ENCODE measurements around the gene GABRR3.

GABRR3 gene

DNA sequence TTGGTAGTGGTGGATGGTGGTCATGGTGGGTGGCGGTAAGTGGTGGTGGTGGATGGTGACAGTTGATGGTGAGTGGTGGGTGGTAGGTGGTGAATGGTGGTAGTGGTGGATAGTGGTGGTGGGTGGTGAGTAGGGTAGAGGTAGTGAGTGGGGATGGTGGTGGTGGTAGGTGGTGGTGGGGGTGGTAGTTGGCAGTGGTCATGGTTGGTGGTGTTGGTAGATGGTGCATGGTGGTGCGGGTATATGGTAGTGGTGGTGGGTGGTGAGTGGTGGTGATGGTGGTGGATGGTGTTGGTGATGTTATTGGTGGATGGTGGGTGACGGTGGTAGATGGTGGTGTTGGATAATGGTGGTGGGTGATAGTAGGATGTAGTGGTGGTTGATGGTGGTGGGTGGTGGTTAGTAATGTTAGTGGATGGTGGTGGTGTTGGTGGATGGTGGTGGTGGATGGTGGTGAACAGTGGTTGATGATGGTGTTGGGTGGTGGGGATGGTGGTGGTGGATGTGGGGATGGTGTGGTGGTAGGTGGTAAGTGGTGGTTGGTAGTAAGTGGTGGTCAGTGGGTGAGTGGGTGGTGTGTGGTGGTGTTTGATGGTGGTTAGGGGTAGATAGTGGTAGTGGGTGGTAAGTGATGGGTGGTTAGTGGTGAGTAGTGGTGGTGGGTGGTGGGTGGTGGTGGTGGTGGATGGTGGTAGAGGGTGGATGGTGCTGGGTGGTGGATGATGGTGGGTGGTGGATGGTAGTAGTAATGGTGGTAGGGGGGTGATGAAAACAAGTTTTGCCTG is 46.1 kb downstream of the GABRR3 start:
- no peak for DNase-seq

DNA sequence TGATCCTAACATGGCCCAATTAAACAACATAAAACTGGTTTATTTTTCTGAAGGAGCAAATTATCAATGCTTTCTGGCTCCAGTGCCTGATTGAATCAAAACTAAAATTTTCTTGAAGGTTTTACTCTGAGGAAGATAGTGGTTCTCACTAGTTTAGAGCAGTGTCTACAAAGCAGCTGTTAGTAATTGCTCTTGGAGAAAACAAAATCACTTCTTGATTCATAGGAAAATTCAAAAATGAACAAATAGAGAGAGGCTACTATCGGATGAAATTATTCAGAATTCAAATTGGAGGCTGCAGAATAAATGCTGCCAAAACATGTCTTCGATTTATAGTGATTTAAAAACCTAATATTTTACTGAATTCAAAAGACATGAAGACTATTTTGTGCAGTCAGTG is 47.8 kb downstream of the GABRR3 start:
- DNase-seq, result no peak

DNA sequence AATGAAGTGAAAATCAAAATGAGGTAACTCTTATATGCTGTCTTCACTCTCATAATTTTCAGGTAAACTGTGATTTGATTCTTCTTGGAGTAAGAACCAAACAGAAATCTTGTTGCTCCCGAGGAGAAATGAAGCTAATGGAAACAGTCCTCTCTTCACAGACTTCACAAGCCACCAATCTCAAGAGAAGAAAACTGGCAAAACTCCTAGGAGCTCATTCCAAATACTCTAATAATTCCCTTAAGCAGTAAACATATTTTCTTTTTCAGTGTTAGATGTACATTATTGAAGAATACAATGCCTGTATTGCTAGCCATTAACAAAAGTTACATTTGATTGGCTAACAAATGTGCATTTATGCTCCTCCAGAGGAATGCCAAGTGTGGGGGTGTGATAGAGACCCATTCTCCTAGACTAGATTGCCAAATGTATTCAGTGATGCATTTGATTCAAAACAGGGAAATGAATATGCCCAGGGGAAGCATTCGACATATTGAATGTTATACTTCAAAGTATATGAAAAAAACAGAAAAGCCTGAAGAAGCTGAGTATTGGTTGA is 51.1 kb downstream of the GABRR3 start:
- no peak for DNase-seq

DNA sequence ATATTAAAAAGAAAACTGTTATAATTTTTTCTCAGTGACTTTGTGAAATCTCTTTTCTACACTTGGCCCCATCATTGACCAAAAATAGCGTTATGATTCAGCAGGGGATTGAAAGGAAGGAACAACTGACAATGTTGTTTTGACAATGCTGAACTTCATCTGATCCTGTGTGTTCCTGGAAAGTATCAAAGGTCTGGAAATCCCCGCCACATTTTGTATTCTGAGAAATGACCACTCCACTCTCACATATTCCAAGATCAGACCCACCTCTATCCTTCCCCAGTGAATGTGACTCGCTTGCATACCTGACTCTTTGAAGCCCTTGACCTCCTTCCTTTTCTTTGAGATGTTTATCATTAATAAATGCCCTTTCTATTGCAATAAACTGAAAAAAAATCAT is 53.2 kb downstream of the GABRR3 start:
- DNase-seq, result peak in 3 of 4 experiments; percentile 3 to 26 (median 9)

DNA sequence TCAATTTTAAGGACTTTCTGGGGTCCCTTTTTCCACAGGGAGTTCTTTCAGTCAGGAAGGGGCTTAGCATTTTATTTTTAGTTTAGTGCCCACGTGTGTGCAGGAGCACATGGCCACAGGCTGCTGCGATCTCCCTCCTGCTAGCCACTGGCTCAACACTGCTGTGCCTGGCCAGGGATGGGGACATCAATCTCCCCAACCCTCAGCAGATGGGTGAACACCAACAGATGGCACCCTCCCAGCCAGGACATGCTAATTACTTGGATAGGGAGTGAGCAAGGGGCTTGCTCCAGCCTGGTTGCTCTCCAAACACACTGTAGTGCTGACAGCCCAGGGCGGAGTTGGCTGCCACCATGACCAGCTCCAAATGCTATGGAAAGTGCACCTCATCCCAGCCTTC is 55.5 kb downstream of the GABRR3 start:
- DNase-seq, result no peak

DNA sequence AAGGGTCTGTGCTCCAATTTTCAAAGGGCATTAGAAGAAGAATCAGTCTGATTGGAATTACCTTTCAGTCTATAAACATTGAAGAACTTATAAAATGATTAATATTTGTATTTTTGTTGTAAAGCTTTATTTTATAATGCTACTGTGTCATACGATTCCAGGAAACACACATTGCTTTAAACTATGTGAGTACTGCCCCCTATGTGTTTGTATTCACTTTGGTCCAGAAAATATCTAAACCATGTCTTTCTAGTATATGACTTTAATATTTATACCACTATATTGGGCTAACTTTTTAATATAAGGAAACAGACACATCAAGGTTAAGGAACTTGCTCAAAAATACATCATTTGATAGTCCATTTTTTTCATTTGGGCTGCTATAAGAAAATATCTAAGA is 59.6 kb downstream of the GABRR3 start:
- DNase-seq, result no peak

DNA sequence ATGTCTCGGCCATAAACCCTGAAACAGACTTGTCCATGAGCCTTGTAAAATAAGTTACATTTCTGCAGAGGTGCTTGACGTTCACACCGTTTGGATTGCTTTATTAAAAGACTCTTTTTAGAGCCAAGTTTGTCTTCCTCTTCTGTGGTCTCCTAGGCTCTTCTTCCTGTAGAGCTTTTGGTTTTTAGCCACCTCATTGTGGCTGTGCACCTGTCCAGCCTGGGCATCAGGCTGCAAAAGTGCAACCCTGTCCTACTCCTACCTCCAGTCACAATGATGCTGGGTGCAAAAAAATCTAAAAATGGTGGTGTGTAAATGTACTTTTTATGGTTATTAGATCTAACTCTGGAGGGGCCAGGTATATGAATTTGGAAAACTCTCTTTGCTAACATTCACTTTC is 60.1 kb downstream of the GABRR3 start:
- no peak for DNase-seq

DNA sequence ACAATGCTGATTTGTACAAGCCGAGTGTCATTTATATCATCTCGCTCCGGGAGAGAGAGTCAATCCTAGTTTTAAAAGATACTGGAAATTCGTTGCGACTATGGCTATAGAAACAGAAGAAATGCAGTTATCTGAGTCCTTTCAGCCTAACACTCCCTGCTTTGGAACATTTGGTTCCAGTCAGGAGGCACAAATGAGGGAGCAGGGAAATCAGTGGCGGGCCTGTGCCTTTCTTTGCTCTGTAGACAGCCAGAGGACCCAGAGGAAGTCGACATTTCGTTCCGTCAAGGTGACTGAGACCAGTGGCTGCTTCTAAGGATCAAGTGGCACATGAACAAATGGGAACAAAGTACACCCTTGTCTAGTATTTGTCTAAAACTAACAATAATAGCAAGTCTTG is 62.1 kb downstream of the GABRR3 start:
- no peak for DNase-seq

DNA sequence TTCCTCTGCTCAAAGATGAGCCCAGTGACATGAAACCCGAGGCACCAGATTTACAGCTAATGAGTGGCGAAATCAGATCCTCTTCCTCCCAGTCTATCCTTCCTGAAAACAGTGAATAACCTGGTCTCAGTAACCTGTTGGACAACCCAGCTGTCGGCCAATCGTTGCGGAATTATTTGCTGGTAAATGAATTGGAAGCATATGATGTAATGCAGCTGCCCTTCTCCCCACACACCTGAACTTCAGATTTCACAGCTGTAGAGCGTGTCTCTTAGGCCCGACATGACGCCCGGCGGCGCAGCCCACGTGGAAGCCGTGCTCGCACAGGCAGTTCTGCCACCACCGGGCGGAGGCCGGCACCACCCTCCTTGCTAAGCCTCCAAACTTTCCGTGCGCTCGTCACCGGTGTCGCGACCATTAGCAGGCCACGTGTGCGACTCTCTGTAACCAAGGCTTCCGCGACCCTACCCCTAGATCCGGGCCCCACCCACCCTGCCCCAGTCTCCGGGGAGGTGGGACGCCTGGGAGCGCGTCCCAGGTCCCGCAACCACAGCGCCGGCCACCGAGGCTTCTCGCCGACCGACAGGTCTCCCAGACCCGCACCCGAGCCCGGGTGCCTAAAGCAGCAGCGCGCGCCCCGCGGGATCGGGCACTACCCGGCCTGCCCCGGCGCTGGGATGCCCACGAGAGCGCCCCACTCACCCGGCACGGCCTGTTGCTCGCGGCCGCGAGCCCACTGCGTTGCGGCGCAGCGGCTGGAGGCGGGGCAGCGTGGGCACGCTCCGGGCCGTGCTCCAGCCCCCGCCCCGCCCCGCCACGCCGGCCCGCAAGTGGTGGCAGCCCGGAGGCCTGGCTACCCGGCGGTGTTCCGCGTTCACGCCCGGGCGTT is 63.2 kb downstream of the GABRR3 start, which contains the start of gene RIOX2:
RIOX2 (minus strand) TSS at position 753 of the 889 bp plus-strand sequence. CDS start 4,838 bp downstream, outside the sequence.
- DNase-seq, result peak; percentile 78 to 94 (median 86)

DNA sequence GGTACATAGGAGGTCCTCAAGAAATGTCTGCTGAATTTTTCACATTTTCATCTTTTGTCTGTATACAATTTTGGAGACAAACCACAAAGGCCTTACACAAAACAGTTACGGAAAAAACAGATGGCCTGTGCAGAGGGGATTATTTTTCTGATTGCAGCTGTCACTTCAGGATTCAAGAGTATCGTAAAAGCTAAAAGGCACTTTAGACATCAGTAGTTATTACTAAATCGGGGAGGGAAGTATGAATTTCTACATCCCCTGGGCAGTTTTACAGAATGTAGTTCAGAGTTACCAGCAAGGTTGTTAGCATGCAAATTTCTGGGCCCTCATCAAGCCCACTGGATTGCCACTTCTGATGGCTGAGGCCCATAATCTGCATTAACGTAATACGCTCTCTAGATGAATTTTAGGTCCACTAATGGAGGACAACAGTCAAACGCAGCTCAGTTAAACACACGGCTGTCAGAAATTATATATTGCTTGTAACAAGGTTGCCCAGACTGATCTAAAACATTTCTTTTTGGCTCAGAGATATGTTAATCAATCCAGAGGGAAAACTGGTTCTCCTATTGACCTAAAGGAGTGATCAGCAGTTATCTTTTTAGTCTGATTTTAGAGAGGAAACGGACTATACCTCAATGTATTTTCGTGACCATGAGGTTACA is 64.0 kb downstream of the GABRR3 start:
- DNase-seq, result no peak

DNA sequence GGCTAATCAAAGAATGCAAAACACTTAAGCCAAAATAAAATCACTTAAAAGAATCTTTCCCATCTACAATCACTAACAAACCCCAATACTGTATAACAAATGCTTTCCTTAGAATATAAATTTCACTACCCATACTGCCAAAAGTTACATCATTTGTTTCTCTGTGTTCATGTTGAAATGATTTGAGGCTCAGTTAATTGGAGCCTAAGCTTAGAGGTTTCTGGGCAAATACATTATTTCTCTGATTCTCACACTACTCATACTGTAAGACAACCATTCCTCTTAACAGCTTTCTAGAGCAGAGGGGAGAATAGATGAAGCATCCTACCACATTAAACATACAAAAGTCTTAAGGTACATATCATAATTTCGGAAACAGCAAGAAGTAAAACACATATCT is 65.0 kb downstream of the GABRR3 start:
- no peak for DNase-seq

DNA sequence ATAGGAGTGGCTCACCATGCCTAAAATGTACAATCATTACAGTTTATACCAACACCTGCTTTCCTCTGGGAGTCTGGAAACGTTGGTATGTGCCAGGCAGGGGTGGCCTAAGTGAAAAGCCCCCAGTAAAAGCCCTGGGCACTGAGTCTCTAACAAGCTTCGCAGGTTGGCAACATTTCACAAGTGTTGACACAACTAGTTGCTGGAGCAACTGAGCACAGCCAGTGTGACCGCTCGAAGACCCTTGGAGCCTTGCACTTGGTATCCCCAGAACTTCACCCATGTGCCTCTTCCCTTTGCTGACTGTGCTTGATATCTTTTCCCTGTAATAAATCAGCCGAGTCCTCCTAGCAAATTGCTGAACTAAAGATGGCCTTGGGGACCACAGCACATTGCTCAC is 65.6 kb downstream of the GABRR3 start:
- no peak for DNase-seq

DNA sequence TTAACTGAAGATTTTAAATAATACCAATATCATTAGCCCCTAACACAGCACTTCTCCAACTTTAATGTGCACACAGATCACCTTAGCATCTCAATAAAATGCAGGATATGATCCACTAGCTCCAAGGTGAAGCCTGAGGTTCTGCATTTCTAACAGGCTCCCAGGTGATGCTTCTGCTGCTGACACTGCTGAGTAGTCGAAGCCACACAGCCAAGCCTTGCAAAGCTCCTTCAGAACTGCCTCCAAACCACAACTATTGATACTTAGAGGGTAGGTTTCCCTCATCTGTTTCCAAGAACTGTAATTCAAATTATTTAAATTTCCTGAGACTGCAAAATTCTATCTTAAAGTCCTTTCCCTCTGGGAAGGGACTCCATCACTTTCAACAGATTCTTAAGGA is 66.7 kb downstream of the GABRR3 start:
- no peak for DNase-seq

DNA sequence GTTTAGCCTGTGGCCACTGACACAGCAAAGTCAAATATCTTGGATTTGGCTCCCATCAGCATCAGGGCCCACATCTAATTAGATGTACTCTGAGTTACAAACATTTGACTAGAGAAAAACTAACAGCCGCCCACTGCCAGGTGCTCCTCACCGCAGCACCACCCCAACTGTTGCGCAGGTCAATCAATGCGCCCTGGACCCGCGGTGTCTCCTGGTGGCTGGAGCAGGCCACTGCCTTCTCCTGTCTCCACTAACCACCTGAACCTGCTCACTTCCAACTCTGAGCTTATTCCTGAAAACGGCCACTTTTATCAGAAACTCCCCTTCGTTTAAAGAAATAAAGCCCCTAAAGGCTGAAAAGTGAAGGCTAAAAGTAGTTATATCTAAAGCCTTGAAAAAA is 67.1 kb downstream of the GABRR3 start:
- DNase-seq, result no peak

DNA sequence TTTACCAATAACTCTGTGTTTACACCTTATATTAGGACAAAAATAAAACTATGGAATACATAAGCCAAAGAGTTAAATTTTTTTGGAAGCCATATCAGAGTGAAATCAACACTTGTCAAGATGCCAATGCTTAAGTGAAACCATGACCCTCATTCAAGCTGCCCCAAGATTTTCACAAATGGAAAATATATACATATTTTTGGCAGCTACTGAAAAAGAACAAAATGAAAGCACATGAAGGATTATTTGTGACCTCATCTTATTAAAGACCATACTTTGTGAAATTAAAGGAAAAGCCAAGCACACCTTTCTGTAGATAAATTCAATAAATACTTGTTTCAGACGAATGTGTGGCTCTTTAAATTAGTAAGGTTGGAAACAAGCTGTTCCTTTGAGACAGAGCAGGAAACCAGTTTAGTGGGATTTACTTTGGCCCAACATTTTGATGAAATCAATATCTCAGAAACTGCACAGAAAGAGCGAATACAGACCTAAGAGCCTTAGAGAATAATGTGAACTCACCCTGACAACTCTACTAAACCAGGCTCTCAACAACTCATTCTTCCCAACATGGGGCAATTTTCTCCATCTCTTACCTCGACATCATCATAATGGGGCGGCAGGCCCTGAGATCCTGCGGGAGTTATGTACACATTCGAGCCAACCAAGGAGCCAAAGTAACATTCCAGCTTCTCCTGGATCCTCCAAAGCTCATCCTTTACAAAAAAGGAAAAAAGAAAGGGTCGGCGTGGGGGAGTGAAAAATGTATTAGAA is 73.9 kb downstream of the GABRR3 start:
- DNase-seq, result no peak

DNA sequence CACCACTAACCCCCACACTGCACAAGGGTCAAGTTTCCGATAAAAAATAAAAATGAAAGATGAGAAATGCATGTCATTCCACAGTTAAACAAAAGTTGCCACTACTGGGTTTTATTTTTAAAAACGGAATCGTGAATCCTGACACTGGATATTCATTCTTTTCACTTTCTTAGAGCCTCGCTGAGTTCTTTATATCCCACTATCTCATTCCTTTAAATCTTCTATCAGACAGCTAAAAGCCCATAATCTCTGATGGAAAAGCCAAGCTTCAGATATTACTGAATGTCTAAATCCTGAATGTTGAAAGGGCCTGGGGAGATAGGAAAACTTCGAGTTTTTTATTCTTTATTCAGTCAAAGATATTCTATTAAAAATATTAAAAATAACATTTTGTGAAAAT is 74.6 kb downstream of the GABRR3 start:
- DNase-seq, result no peak

DNA sequence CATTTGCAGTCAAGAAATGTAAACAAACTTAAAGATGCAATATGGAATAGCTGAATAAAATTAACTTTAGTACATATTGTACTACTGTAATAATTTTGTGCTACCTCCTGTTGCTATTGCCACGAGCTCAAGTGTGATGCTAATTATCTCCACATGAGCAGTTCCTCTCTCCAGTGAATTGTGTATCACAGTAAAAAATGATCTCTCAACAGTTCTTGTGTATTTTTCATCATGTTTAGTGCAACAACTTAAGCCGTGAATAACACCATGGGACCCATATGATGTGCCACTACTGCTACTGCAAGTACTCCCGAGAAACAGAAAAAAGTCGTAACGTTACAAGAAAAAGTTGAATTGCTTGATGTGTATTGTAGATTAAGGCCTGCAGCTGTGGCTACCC is 75.2 kb downstream of the GABRR3 start:
- DNase-seq, result no peak

DNA sequence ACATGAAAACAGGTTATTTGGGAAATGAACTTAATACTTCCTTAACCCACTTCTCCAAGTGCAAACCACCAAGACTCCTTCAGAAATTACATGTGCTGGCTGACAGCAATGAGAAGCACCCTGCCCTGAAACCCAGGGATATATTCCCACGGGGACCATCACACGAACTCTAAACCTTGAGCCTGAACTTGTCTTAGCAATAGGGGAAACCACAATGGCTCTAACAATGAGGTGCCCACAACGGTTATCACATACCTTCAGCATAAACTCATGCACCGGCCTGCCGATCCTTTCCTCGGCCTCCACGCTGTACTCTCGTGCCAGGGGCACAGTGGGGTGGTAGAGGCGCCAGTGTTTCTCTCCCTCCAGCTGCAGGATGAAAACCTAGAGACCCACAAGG is 76.3 kb downstream of the GABRR3 start:
- DNase-seq, result no peak

DNA sequence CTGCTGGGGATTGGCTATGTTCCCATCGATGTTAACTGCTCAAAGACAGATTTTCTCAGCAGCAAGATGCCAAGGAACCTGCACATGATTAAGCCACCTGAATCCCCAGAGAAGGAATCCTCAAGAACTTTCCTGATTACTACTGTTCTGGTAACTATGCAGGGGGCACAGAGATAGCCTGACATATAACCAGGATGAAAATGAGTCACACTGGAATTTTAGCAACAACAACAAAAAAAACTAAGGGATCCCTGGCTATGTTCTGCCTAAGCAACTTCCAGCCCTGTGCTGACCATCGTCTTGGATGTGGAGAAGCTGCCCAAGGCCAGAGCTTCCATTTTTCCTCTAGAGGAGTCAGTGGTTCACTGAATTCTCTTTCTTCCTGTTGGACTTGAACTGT is 76.7 kb downstream of the GABRR3 start:
- DNase-seq, result no peak

DNA sequence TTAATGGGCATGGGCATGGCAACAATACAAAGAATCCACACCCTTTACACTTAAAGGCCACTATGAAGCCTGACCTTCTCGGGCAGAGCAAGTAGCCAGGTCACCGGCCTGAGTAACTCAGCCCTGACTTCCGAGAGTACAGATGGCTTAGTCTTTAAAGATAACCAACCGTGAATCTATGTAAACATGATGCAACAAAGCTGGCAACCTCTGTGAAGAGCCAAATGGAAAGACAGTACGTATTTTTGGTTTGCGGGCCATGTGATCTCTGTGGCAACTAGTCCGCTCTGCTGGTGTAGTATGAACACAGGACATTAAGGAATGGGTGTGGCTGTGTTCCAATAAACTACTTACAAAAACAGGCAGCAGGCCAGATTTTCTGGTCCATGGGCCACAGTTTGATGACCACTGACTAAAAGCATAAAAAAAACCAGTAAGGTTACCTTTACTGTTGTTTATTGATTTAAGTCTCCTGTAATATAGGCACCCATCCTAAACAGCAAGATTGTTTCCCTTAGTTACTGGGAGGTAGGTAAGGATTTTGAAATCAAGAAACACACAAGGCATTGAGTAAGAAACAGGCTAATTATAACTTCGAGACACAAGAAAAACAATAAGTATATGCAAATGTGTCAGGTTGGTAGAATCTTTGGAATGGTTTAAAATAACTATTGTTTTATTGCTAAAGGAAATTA is 77.4 kb downstream of the GABRR3 start:
- peak in 1 of 4 experiments; percentile 14 for DNase-seq

DNA sequence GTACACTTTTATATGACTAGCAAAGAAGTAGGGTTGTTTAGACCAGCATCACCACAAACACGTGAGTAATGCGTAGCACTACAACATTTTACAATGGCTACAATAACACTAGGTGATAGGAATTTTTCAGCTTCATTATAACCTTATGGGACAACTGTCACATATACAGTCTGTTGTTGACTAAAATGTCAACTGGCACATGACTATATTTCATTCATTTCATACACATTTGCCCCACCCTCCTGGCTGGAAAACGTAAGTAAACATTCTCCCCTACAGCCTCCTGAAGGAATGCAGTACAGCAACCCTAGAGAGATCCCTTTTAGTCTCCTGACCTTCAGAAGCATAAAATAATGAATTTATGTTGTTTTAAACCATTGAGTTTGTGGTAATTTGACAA is 79.1 kb downstream of the GABRR3 start:
- no peak for DNase-seq
